ENCODE measurements around the gene SLC49A3.
A peak's percentile ranks its signal among the peaks of the same experiment; 100 is the strongest.
"Not testable (repeated sequence)": the region's sequence is repeated elsewhere in the genome, so short reads cannot be mapped to it uniquely, and the experiment has no call there.

The SLC49A3 gene

GRCh38 chr4:702618-703048, 13.7 kb upstream of the SLC49A3 start:
- no peak for DNase-seq (ENCODE audit: low spot score)

GRCh38 chr4:700587-701264, 11.8 kb upstream of the SLC49A3 start:
- no peak for DNase-seq (ENCODE audit: low spot score)

- DNase-seq (ENCODE audit: low spot score) = no peak
Measured at GRCh38 chr4:699816-700580, 11.0 kb upstream of the SLC49A3 start.

GRCh38 chr4:694341-694940, 5.5 kb upstream of the SLC49A3 start:
- DNase-seq (ENCODE audit: low spot score) = not testable (repeated sequence)

- no peak for DNase-seq (ENCODE audit: low spot score)
Measured at GRCh38 chr4:692771-693554, 4.0 kb upstream of the SLC49A3 start.

GRCh38 chr4:689723-690122, 772 bp upstream of the SLC49A3 start:
- DNase-seq (ENCODE audit: low spot score) = no peak

GRCh38 chr4:687971-688853, 739 bp downstream of the SLC49A3 start:
- DNase-seq (ENCODE audit: low spot score) = peak; percentile 62

GRCh38 chr4:687048-687970, 1.6 kb downstream of the SLC49A3 start:
- peak; percentile 66 for DNase-seq (ENCODE audit: low spot score)

GRCh38 chr4:686413-687040, 2.4 kb downstream of the SLC49A3 start:
- peak; percentile 60 for DNase-seq (ENCODE audit: low spot score)

GRCh38 chr4:685679-686412, 3.1 kb downstream of the SLC49A3 start:
- DNase-seq (ENCODE audit: low spot score) = peak; percentile 63

- peak; percentile 62 for DNase-seq (ENCODE audit: low spot score)
Measured at GRCh38 chr4:684623-685327, 4.2 kb downstream of the SLC49A3 start.

GRCh38 chr4:683982-684622, 4.8 kb downstream of the SLC49A3 start:
- peak; percentile 72 for DNase-seq (ENCODE audit: low spot score)

GRCh38 chr4:683247-683897, 5.6 kb downstream of the SLC49A3 start:
- DNase-seq (ENCODE audit: low spot score) = peak; percentile 65

- peak; percentile 62 for DNase-seq (ENCODE audit: low spot score)
Measured at GRCh38 chr4:682490-683172, 6.3 kb downstream of the SLC49A3 start.

- peak; percentile 63 for DNase-seq (ENCODE audit: low spot score)
Measured at GRCh38 chr4:681736-682451, 7.1 kb downstream of the SLC49A3 start.
